LNCAP (cell line): ENCODE results near the gene WWOX.

Experiments used
- CTCF ChIP-seq: fragments of 450-650 bp; IDR thresholded peaks from 2 replicates; pipeline ENCODE4 v1.5.1; 2017; ENCODE audit warnings: mild to moderate bottlenecking

Gene WWOX

GRCh38 chr16:78942625-78943245 is 843.3 kb downstream of the WWOX start:
- no peak for TF ChIP-seq CTCF

- TF ChIP-seq CTCF, result no peak
Observed at GRCh38 chr16:78945336-78945735, 845.9 kb downstream of the WWOX start.

DNA sequence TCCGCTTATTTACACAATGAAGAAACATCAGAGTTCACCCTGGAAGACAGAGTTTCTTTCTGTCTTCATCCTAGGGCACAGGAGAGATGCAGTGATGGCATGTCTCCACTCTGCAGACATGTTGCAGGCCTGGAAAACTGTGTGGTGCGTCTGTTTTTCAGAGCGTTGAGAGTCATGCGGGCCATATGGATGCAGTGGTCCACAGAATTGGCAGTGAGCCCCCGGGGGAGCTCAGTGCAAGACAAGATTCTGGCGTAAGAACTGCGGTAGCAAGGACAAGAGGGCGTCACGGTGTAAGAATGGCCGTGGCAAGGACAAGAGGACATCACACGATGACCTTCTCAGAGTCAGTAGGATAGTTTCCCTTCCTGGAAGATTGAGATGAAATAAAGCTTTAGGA is 847.1 kb downstream of the WWOX start:
- TF ChIP-seq CTCF, result no peak

- TF ChIP-seq CTCF, result no peak
Observed at GRCh38 chr16:78950768-78951167, 851.3 kb downstream of the WWOX start.

DNA sequence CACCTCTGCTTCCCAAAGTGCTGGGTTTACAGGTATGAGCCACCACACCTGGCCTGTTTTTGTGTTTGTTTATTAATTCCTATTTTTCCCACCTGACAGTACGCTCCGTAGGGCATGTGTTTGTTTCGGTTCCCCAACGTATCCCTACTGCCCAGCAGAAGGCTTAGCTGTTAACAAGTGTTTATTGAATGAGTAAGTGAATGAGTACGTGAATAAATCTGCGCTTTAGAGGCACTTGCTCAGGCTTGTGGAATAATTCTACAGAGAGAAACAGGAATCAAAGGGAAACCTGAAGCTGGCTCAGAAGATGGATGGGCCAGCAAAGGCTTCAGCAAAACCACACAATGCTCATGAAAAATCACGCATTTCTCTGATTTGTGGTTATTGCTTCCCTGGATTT is 853.2 kb downstream of the WWOX start:
- no peak for TF ChIP-seq CTCF

DNA sequence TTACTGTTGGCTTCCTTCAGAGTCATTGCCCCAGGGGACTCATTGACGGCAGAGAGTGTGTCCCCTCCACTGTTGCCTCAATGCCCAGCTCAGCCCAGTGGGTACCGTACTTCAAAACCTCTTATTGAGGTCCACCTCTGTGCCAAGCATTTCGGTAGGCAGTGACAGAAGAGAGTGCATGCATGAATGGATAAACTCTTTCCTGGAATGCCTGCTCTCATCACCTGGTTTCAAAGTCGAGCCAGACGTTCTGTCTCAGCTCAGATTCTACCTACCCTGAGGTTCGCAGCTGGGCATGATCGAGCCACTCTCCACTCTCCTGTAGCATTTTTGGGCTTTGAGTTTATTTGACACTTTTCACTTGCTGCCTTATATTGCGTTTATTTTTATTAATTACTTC is 854.1 kb downstream of the WWOX start:
- no peak for TF ChIP-seq CTCF

DNA sequence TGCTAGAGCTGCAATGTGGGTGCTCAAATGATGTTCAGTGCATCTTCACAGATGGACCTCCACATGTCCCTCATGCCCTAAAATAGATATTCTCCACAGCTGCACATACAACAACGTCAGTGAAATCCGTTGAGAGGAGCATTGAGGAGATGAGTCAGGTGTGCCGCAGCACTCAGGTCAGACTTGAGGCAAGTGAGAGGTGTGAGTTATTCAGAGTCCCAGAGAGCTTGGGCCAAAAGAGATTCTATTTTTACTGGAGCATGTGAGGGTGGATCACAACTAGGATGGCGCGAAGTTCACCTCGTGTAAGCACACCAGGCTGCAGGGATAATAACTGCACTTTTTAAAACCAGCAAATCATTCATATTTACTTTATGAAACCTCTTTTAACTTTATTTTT is 855.8 kb downstream of the WWOX start:
- TF ChIP-seq CTCF, result no peak

GRCh38 chr16:78956859-78957258 is 857.4 kb downstream of the WWOX start:
- no peak for TF ChIP-seq CTCF
